ENCODE measurements around the gene THAP9. TPM values are rescaled to one million over a fixed set of nuclear protein-coding genes. Genes with fewer than 3 reads are reported as not detected.
"Not testable (repeated sequence)": the region's sequence is repeated elsewhere in the genome, so short reads cannot be mapped to it uniquely, and the experiment has no call there.

THAP9 gene
- total RNA-seq, 1 experiment from 2014 or later, result 3.5 TPM

DNA sequence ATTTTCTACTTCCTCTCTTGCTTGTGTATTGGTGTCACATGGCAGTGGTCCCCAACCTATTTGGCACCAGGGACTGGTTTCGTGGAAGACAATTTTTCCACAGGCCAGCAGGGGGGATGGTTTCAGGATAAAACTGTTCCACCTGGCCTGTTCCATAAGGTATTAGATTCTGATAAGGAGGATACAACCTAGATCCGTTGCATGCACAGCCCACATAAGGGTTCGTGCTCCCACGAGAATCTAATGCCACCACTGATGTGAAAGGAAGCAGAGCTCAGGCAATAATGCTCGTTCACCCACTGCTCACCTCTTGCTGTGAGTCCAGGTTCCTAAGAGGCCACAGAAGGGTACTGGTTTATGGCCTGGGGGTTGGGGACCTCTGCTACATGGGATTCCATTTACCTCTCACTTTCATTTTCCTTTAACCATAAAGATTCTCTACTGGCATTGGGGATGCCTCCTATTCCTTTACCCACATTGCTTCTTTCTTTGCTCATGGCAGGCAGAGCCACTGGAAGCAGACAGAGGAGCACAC is 47.7 kb upstream of the THAP9 start:
- no peaks in the 10 kb centered on the region for H4K20me1 ChIP-seq (ENCODE audit: insufficient read depth)
- H3K9me3 ChIP-seq (ENCODE audit: insufficient read depth, low read depth), result no peaks in the 10 kb centered on the region
- CTCF ChIA-PET, result no interaction called here
- no TSS peak for BruUV-seq (replicated peaks)
- H3K27me3 ChIP-seq (ENCODE audit: insufficient read depth, low read depth), result no peaks in the 10 kb centered on the region
- intact Hi-C loops (cut with micrococcal nuclease; ENCODE audit: unreplicated experiment), result no loop called here
- no peaks in the 10 kb centered on the region for H3F3A ChIP-seq (ENCODE audit: insufficient read depth, low read depth)
- peaks cover 21% of the 10 kb centered on the region for H3K36me3 ChIP-seq (ENCODE audit: low read depth)
- no peak overlapping the region for H3K4me3 ChIP-seq
- no peak overlapping the region for H3K27ac ChIP-seq
- TF ChIP-seq, protein P1, sequence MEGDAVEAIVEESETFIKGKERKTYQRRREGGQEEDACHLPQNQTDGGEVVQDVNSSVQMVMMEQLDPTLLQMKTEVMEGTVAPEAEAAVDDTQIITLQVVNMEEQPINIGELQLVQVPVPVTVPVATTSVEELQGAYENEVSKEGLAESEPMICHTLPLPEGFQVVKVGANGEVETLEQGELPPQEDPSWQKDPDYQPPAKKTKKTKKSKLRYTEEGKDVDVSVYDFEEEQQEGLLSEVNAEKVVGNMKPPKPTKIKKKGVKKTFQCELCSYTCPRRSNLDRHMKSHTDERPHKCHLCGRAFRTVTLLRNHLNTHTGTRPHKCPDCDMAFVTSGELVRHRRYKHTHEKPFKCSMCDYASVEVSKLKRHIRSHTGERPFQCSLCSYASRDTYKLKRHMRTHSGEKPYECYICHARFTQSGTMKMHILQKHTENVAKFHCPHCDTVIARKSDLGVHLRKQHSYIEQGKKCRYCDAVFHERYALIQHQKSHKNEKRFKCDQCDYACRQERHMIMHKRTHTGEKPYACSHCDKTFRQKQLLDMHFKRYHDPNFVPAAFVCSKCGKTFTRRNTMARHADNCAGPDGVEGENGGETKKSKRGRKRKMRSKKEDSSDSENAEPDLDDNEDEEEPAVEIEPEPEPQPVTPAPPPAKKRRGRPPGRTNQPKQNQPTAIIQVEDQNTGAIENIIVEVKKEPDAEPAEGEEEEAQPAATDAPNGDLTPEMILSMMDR (conservative IDR thresholded peaks at IDR 0.05), result no peak
- no peak for TF ChIP-seq EZH2 (IDR thresholded peaks at IDR 0.05; ENCODE audit: low read depth)
- no peaks in the 10 kb centered on the region for H3K9me2 ChIP-seq (ENCODE audit: insufficient read depth)
- POLR2A ChIA-PET (ENCODE audit: unreplicated experiment), result interaction anchor here (0.9 kb wide), 1 partner anchor 473 kb away, joined by 3 read pairs; no protein-coding TSS in a partner anchor
- DNase-seq, result no peak
- H2AFZ ChIP-seq, result no peak overlapping the region
- no peaks in the 10 kb centered on the region for H3K79me2 ChIP-seq (ENCODE audit: low read depth)
- H3K4me1 ChIP-seq (replicated peaks; ENCODE audit: insufficient read depth), result no peaks in the 10 kb centered on the region
- no peak overlapping the region for H3K4me2 ChIP-seq

DNA sequence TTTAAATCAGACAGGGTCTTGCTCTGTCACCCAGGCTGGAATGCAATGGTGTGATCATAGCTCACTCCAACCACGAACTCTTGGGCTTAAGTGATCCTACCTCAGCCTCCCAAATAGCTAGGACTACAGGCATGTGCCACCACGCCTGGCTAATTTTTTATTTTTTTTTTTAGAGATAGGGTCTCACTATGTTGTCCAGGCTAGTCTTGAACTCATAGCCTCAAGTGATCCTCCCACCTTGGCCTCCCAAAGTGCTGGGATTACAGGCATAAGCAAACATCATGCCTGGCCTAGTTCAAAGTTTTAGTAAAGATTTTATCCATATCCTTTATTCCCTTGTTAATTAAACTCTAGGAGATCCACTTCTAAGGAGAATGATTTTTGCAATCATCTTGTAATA is 40.0 kb upstream of the THAP9 start:
- H3K4me1 ChIP-seq (replicated peaks; ENCODE audit: insufficient read depth); H3K9me2 ChIP-seq (ENCODE audit: insufficient read depth); H4K20me1 ChIP-seq (ENCODE audit: insufficient read depth); H3K4me3 ChIP-seq; intact Hi-C loops (cut with micrococcal nuclease; ENCODE audit: unreplicated experiment); H3K9me3 ChIP-seq (ENCODE audit: insufficient read depth, low read depth); H3K79me2 ChIP-seq (ENCODE audit: low read depth); POLR2A ChIA-PET (ENCODE audit: unreplicated experiment); H3K4me2 ChIP-seq; BruUV-seq (replicated peaks); H3K27ac ChIP-seq; H3F3A ChIP-seq (ENCODE audit: insufficient read depth, low read depth); DNase-seq; H2AFZ ChIP-seq; H3K27me3 ChIP-seq (ENCODE audit: insufficient read depth, low read depth): not testable (repeated sequence)
- CTCF ChIA-PET, result interaction anchor here (1.0 kb wide), 1 partner anchor 27 kb away, joined by 4 read pairs; no protein-coding TSS in a partner anchor
- H3K36me3 ChIP-seq (ENCODE audit: low read depth), result peaks cover 24% of the 10 kb centered on the region

DNA sequence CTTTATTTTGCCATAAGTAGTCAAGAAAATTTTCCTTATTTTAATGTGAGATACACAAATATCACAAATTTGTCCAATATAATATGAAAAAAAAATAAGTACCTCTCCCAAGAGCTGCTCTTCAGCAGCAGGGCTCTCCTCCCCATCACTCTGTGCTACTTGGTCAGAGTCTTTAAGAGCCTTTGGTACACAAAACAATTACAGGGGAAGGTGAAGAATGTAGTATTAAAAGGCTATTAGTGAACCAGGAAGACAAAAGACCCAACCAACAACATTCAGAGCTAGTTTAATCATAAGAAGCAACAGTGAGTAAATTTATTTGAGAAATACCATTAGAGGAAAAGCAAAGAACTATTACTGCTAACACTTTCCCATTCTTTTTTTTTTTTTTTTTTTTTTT is 39.0 kb upstream of the THAP9 start:
- no TSS peak for BruUV-seq (replicated peaks)
- ChIA-PET CTCF (no interaction called here), POLR2A (ENCODE audit: unreplicated experiment) (no interaction called here)
- H3K4me3 ChIP-seq, result no peak overlapping the region
- H4K20me1 ChIP-seq (ENCODE audit: insufficient read depth), result 0 out of 2 replicates have a peak, but pooled peaks cover 3% of the 10 kb centered on the region
- DNase-seq, result no peak
- H3K9me2 ChIP-seq (ENCODE audit: insufficient read depth), result no peaks in the 10 kb centered on the region
- no peaks in the 10 kb centered on the region for H3K9me3 ChIP-seq (ENCODE audit: insufficient read depth, low read depth)
- TF ChIP-seq, protein P1 (conservative IDR thresholded peaks at IDR 0.05), result no peak
- no peak for TF ChIP-seq EZH2 (IDR thresholded peaks at IDR 0.05; ENCODE audit: low read depth)
- H3K79me2 ChIP-seq (ENCODE audit: low read depth), result no peaks in the 10 kb centered on the region
- no peak overlapping the region for H2AFZ ChIP-seq
- H3K36me3 ChIP-seq (ENCODE audit: low read depth), result peaks cover 28% of the 10 kb centered on the region
- H3K27ac ChIP-seq, result no peak overlapping the region
- H3F3A ChIP-seq (ENCODE audit: insufficient read depth, low read depth), result peaks cover 3% of the 10 kb centered on the region; the same call in 1 of the 2 replicates
- intact Hi-C loops (cut with micrococcal nuclease; ENCODE audit: unreplicated experiment), result no loop called here
- no peak overlapping the region for H3K4me2 ChIP-seq
- peaks cover under 1% of the 10 kb centered on the region; the same call in 1 of the 2 replicates for H3K4me1 ChIP-seq (replicated peaks; ENCODE audit: insufficient read depth)
- H3K27me3 ChIP-seq (ENCODE audit: insufficient read depth, low read depth), result no peaks in the 10 kb centered on the region
